Measurements from ENCODE around the gene SUMO2. TPM values are rescaled to one million over a fixed set of nuclear protein-coding genes. Genes with fewer than 3 reads are reported as not detected.

The SUMO2 gene
- total and polyA plus RNA-seq, 9 of the 15 experiments (the other 6 are each of a cell fraction or from before 2014, with no cell fraction given) = 157 to 733 (median 419) TPM

DNA sequence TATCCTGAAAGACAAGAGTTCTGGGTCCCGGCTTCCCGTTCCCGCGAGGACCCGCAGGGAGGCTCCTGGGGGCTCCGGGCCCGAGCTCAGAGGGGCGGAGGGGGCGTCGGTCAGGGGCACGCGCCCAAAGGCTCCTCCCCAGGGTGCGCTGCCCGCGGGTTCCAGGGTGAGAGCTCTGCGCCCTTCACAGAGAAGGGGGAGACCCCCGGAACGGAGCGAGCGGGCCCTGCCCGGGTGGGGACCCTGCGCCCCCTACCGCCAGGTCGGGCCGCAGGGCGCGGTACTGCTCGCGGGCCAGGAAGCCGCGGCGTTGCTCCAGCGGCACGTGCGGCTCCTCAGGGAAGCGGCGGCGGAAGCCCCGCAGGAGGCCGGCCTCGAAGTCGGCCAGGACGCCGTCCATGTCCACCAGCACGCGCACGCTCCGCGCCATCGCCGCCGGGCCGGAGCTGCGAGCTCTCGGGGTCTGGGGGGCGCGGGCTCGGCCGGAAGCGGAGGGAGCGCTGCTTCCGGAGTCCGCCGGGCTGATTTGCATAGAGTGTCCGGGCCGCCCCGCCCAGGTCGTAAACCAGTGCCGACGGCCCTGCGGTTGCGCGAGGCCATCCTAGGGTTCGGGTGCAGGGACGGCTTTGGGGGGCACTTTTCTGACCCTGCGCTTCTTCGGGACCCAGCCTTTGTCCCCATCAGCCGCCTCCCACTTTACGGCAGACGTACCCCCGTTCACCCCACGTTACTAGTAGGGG lies 51.3 kb downstream of the SUMO2 start, which contains the start of gene NT5C (continued):
- no peak for TF ChIP-seq SREBF1 (IDR thresholded peaks at IDR 0.05; ENCODE audit: borderline replicate concordance, low read depth, low read length)
- peak; percentile 78 for TF ChIP-seq MXD1 (CRISPR knock-in tag; IDR thresholded peaks at IDR 0.05; ENCODE audit: borderline replicate concordance, poor library complexity, severe bottlenecking)
- 0 out of 4 replicates have a peak, but pooled peaks of 1 of the 2 experiments have one; percentile 26 for TF ChIP-seq MLX (CRISPR knock-in tag; conservative IDR thresholded peaks at IDR 0.05)
- TF ChIP-seq CHD2 (IDR thresholded peaks at IDR 0.05; ENCODE audit: low read depth, low read length) = peak; percentile 17; the same call in 1 of the 2 replicates
- peak; percentile 54; the same call in 1 of the 2 replicates for TF ChIP-seq SP1 (CRISPR knock-in tag; IDR thresholded peaks at IDR 0.05)
- TF ChIP-seq ZNF431 (CRISPR knock-in tag; IDR thresholded peaks at IDR 0.05) = 0 out of 2 replicates have a peak, but pooled peaks have one; percentile 47
- TF ChIP-seq SMAD3 (CRISPR knock-in tag; conservative IDR thresholded peaks at IDR 0.05) = 0 out of 2 replicates have a peak, but pooled peaks have one; percentile 3
- TF ChIP-seq CXXC5 (CRISPR knock-in tag; IDR thresholded peaks at IDR 0.05) = peak; percentile 96
- peak; percentile 98 for TF ChIP-seq ERF (CRISPR knock-in tag; IDR thresholded peaks at IDR 0.05)
- TF ChIP-seq ARID2 (IDR thresholded peaks at IDR 0.05) = 0 out of 2 replicates have a peak, but pooled peaks have one; percentile 48
- TF ChIP-seq, protein P1, sequence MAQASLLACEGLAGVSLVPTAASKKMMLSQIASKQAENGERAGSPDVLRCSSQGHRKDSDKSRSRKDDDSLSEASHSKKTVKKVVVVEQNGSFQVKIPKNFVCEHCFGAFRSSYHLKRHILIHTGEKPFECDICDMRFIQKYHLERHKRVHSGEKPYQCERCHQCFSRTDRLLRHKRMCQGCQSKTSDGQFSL (CRISPR knock-in tag; IDR thresholded peaks at IDR 0.05) = peak; percentile 63; the same call in 1 of the 2 replicates
- TF ChIP-seq, protein P1 (tag; IDR thresholded peaks at IDR 0.05) = no peak
- TF ChIP-seq, protein P2, sequence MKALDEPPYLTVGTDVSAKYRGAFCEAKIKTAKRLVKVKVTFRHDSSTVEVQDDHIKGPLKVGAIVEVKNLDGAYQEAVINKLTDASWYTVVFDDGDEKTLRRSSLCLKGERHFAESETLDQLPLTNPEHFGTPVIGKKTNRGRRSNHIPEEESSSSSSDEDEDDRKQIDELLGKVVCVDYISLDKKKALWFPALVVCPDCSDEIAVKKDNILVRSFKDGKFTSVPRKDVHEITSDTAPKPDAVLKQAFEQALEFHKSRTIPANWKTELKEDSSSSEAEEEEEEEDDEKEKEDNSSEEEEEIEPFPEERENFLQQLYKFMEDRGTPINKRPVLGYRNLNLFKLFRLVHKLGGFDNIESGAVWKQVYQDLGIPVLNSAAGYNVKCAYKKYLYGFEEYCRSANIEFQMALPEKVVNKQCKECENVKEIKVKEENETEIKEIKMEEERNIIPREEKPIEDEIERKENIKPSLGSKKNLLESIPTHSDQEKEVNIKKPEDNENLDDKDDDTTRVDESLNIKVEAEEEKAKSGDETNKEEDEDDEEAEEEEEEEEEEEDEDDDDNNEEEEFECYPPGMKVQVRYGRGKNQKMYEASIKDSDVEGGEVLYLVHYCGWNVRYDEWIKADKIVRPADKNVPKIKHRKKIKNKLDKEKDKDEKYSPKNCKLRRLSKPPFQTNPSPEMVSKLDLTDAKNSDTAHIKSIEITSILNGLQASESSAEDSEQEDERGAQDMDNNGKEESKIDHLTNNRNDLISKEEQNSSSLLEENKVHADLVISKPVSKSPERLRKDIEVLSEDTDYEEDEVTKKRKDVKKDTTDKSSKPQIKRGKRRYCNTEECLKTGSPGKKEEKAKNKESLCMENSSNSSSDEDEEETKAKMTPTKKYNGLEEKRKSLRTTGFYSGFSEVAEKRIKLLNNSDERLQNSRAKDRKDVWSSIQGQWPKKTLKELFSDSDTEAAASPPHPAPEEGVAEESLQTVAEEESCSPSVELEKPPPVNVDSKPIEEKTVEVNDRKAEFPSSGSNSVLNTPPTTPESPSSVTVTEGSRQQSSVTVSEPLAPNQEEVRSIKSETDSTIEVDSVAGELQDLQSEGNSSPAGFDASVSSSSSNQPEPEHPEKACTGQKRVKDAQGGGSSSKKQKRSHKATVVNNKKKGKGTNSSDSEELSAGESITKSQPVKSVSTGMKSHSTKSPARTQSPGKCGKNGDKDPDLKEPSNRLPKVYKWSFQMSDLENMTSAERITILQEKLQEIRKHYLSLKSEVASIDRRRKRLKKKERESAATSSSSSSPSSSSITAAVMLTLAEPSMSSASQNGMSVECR (CRISPR knock-in tag; IDR thresholded peaks at IDR 0.05) = peak; percentile 88
- TF ChIP-seq L3MBTL2 (IDR thresholded peaks at IDR 0.05) = peak; percentile 98
- peak; percentile 83 for TF ChIP-seq CTBP1 (IDR thresholded peaks at IDR 0.05; ENCODE audit: borderline replicate concordance)
- TF ChIP-seq POLR2H (tag; IDR thresholded peaks at IDR 0.05; ENCODE audit: low read depth) = peak; percentile 34; the same call in 1 of the 2 replicates
- no peak for TF ChIP-seq NFXL1 (CRISPR knock-in tag; IDR thresholded peaks at IDR 0.05)

All from K562 (cell line).